ENCODE results near the gene HOXC9. TPM values are rescaled to one million over a fixed set of nuclear protein-coding genes. Genes with fewer than 3 reads are reported as not detected.

Gene HOXC9
- total and polyA plus RNA-seq, 2 experiments from 2014 or later = not detected

DNA sequence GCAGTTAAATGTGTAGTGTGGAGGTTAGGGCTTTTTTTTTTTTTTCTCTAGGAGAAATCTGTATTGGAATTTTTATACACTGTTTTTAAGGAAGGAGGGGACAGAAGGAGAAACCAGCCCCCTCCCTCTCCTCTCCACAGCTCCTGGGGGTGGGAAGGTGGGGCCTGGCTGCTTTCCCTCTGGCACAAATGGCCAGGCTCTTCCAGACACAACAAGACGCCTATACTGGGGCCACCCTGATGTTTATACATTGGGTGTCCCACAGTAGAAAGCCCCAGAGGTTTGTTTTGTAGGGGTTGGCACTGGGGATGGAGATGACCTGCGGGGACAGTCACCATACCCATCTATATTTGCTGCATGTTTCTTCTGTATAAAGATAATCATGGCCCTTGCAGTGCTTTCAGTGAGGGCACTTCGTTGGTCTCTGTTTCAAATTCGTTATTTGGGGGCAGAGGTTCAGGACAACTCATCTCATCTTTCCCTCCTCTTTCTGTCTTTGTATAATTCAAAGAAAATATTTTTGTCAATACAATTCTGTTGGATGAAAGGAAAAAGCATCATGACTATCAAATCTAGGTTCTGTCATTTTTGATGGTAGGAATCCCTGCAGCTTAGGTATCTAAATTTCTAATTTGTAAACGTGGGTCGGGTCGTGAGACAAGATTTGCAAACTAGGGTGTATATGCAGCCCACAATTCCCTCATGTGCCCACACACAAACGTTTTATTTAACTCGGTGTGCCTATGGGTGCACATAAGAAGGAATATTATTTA lies 23.0 kb upstream of the HOXC9 start:
- TF ChIP-seq, protein P1, sequence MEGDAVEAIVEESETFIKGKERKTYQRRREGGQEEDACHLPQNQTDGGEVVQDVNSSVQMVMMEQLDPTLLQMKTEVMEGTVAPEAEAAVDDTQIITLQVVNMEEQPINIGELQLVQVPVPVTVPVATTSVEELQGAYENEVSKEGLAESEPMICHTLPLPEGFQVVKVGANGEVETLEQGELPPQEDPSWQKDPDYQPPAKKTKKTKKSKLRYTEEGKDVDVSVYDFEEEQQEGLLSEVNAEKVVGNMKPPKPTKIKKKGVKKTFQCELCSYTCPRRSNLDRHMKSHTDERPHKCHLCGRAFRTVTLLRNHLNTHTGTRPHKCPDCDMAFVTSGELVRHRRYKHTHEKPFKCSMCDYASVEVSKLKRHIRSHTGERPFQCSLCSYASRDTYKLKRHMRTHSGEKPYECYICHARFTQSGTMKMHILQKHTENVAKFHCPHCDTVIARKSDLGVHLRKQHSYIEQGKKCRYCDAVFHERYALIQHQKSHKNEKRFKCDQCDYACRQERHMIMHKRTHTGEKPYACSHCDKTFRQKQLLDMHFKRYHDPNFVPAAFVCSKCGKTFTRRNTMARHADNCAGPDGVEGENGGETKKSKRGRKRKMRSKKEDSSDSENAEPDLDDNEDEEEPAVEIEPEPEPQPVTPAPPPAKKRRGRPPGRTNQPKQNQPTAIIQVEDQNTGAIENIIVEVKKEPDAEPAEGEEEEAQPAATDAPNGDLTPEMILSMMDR (IDR thresholded peaks at IDR 0.05; ENCODE audit: low read depth, low read length) = no peak
- peaks cover 100% of the 10 kb centered on the region for H3K27me3 ChIP-seq
- no peak overlapping the region for H3K27ac ChIP-seq
- no peaks in the 10 kb centered on the region for H3K36me3 ChIP-seq
- no peak overlapping the region for H3K4me3 ChIP-seq
- H3K4me1 ChIP-seq (ENCODE audit: low read depth) = peaks cover 4% of the 10 kb centered on the region
- no peak for DNase-seq (ENCODE audit: low read depth in 1 of 2, low spot score in 1 of 2)
- H3K9me3 ChIP-seq (ENCODE audit: low read depth) = no peaks in the 10 kb centered on the region

DNA sequence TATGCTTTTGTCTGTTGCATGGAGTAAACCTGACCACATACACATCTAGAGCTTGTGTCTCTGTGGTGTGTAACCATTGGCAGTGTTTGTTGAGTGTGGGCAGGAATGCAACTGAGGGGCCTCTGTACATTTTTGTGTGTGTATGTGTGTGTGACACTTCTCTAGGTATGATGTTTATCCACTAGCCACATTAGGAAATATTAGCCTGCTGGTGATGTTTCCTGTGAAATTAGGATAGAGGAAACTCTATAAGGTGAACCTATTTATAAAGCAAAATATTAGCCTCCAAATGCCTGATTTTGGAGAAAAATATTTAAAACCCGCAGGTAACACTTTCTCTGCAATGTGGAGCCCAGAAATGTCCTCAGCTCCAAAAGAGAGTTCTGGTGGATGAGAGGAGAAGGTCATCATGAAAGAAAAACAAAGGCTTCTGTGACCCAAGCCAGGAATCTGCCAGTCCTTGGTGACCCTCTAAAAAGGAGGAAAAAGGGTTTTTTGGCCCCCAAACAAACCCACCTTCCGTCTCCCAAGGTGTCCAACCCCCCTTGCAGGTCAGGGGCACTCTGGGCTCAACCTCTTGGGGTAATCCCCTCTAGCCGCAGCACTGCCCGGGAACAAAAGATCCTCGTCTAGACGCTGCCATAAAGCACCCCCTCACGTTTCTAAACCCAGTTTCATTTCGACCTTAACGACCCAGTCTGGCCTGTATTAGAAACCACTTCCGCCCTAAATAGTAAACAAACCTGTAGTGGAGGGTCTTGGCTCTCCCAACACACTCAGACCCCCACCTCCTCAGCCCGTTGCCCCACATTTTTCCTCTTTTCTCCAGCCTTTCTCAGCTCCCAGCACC lies 22.1 kb upstream of the HOXC9 start:
- no peaks in the 10 kb centered on the region for H3K36me3 ChIP-seq
- TF ChIP-seq, protein P1 (IDR thresholded peaks at IDR 0.05; ENCODE audit: low read depth, low read length) = no peak
- H3K4me1 ChIP-seq (ENCODE audit: low read depth) = peaks cover 4% of the 10 kb centered on the region
- no peak overlapping the region for H3K4me3 ChIP-seq
- DNase-seq (ENCODE audit: low read depth in 1 of 2, low spot score in 1 of 2) = no peak
- no peak overlapping the region for H3K27ac ChIP-seq
- H3K9me3 ChIP-seq (ENCODE audit: low read depth) = no peaks in the 10 kb centered on the region
- peaks cover 100% of the 10 kb centered on the region for H3K27me3 ChIP-seq

DNA sequence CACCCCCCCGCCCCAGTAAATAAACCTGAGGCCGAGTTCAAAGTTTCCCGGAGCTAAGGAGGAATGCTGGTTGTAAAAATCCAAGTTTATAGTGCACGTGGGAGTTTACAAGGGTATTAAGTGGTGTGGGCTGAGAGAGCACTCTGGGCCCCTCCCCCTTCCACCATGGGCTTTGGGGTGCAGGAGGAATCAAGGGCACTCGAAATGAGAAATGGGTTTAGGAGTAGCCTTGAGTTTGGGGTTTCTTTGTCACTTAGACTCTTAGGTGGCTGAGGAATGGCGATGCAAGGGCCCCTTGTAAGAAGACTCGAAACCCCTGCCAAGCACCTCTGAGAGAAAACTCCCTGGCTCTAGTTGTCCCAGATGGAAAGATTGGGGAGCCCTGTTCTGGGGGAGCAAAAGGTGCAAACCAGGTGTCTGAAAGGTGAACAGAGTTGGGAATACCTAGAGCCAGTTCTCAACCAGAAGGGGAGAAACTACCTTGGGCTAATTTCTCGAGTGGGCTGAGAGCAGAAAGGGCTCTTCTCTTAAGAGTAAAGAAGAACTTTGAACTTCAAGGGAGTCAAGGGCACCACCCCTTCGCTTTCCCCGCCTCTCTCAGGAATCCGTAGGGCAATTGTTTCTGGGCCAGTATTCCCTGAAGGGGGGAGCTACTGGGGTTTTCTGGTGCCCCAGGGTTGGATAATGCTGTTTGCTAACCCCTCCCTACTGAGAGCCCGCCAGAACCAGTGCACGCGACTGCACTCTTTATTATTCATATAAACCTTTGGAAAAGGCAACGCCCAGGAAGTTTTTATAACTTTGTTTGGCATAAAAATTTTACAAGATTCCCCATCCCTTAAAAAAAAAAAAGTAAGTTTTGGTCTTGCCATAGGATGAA lies 21.2 kb upstream of the HOXC9 start:
- no peaks in the 10 kb centered on the region for H3K36me3 ChIP-seq
- no peak overlapping the region for H3K4me3 ChIP-seq
- H3K9me3 ChIP-seq (ENCODE audit: low read depth) = no peaks in the 10 kb centered on the region
- H3K4me1 ChIP-seq (ENCODE audit: low read depth) = peaks cover 4% of the 10 kb centered on the region
- H3K27ac ChIP-seq = no peak overlapping the region
- TF ChIP-seq, protein P1 (IDR thresholded peaks at IDR 0.05; ENCODE audit: low read depth, low read length) = no peak
- H3K27me3 ChIP-seq = peaks cover 100% of the 10 kb centered on the region
- DNase-seq (ENCODE audit: low read depth in 1 of 2, low spot score in 1 of 2) = no peak

DNA sequence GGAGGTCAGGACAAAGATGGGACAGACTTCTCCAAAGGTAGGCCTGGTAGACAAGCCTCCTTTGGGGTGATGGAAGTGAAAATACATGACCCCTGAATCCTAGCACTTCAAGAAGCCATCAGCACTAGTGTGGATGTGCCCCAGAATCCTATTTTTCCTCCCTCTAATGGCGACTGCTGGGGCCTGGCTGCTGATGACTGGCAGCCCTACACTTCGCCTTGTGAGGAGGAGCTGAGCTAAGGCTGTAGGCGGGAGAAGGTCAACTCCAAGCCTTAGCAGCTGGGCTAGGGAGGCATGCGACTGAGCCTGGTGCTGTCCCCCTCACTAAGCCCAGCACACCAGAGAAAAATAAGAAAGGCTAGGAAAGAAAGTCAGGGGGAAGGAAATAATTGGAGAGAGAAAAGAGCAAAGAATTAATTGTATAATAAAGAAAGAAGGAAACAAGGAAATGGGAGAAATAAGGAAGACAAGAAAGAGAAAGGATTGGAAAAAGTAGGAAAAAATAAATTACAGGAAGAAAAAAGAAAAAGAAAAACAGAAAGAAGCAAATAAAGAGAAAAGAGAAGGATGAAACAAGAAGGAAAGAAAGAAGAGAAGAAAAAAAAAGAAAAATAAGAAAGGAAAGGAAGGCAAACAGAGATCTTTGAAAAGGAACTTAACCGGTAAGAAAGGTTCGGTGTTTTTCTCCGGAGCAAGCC lies 19.7 kb upstream of the HOXC9 start:
- no peaks in the 10 kb centered on the region for H3K36me3 ChIP-seq
- no peak for DNase-seq (ENCODE audit: low read depth in 1 of 2, low spot score in 1 of 2)
- TF ChIP-seq, protein P1 (IDR thresholded peaks at IDR 0.05; ENCODE audit: low read depth, low read length) = no peak
- H3K4me1 ChIP-seq (ENCODE audit: low read depth) = peaks cover 2% of the 10 kb centered on the region
- H3K9me3 ChIP-seq (ENCODE audit: low read depth) = no peaks in the 10 kb centered on the region
- H3K27me3 ChIP-seq = peaks cover 100% of the 10 kb centered on the region
- H3K27ac ChIP-seq = no peak overlapping the region
- no peak overlapping the region for H3K4me3 ChIP-seq

All from cardiac muscle cell (in vitro differentiated cells and primary cell).